Raji (cell line): ENCODE results near the gene EEF1A2.

ENCODE experiments used
- POLR2A ChIP-seq: IDR thresholded peaks from 2 replicates; pipeline ENCODE4 v1.6.1; 2011; ENCODE audit warnings: low read depth, low read length, control low read depth; ENCODE audit not compliant: insufficient read depth

The EEF1A2 gene

GRCh38 chr20:63475209-63475608 lies 23.7 kb downstream of the EEF1A2 start:
- TF ChIP-seq POLR2A, result no peak

- no peak for TF ChIP-seq POLR2A
Observed at GRCh38 chr20:63473555-63474449, 25.1 kb downstream of the EEF1A2 start.

- TF ChIP-seq POLR2A, result no peak
Observed at GRCh38 chr20:63472862-63473390, 26.0 kb downstream of the EEF1A2 start.

- no peak for TF ChIP-seq POLR2A
Observed at GRCh38 chr20:63471981-63472831, 26.7 kb downstream of the EEF1A2 start, which contains the start of gene KCNQ2. Gene KCNQ2 (minus strand): TSS chr20:63472655. CDS start chr20:63472463, 192 bp downstream.

GRCh38 chr20:63471717-63471980 lies 27.2 kb downstream of the EEF1A2 start:
- no peak for TF ChIP-seq POLR2A

GRCh38 chr20:63471002-63471716 lies 27.7 kb downstream of the EEF1A2 start:
- no peak for TF ChIP-seq POLR2A

GRCh38 chr20:63470410-63470809 lies 28.5 kb downstream of the EEF1A2 start:
- TF ChIP-seq POLR2A, result no peak

GRCh38 chr20:63469713-63470101 lies 29.2 kb downstream of the EEF1A2 start:
- TF ChIP-seq POLR2A, result no peak

GRCh38 chr20:63469019-63469712 lies 29.7 kb downstream of the EEF1A2 start:
- TF ChIP-seq POLR2A, result no peak

- TF ChIP-seq POLR2A, result no peak
Observed at GRCh38 chr20:63468421-63468820, 30.5 kb downstream of the EEF1A2 start.

- no peak for TF ChIP-seq POLR2A
Observed at GRCh38 chr20:63467294-63468083, 31.4 kb downstream of the EEF1A2 start.

- no peak for TF ChIP-seq POLR2A
Observed at GRCh38 chr20:63466861-63467260, 32.0 kb downstream of the EEF1A2 start.

- no peak for TF ChIP-seq POLR2A
Observed at GRCh38 chr20:63466250-63466825, 32.5 kb downstream of the EEF1A2 start.
